SK-N-SH treated with all-trans-retinoic acid at 6 μM for 48 hours (cell line): Measurements from ENCODE around the gene SPON1.

Source experiments
- ATAC-seq: fragments of 200-7000 bp; cut with Tn5 transposase; 3 replicates; pipeline ENCODE4 v1.9.1; 2020; ENCODE audit warnings: mild to moderate bottlenecking, moderate library complexity
- ARNTL ChIP-seq: fragments of 450-650 bp; formaldehyde crosslinking; IDR thresholded peaks from 2 replicates; pipeline ENCODE4 v1.5.0; 2020; ENCODE audit warnings: low read depth, mild to moderate bottlenecking, moderate library complexity, borderline replicate concordance
- BACH2 ChIP-seq: fragments of 250-450 bp; sonication (Bioruptor Pico); IDR thresholded peaks from 2 replicates; pipeline ENCODE4 v1.9.0; 2021; ENCODE audit warnings: mild to moderate bottlenecking, borderline replicate concordance
- CSDC2 ChIP-seq: fragments of 250-450 bp; sonication (Bioruptor Pico); IDR thresholded peaks from 2 replicates; pipeline ENCODE4 v1.5.0; 2020; ENCODE audit warnings: mild to moderate bottlenecking, moderate library complexity
- CSRNP3 ChIP-seq: fragments of 250-450 bp; sonication (Bioruptor Pico); IDR thresholded peaks from 2 replicates; pipeline ENCODE4 v1.5.1; 2021; ENCODE audit warnings: mild to moderate bottlenecking, moderate library complexity
- ESRRG ChIP-seq: fragments of 250-450 bp; sonication (Bioruptor Pico); IDR thresholded peaks from 2 replicates; pipeline ENCODE4 v1.6.1; 2021; ENCODE audit warnings: mild to moderate bottlenecking
- ISL1 ChIP-seq: fragments of 250-450 bp; sonication (Bioruptor Pico); IDR thresholded peaks from 2 replicates; pipeline ENCODE4 v2.1.2; 2022; ENCODE audit warnings: mild to moderate bottlenecking, moderate library complexity
- OSR1 ChIP-seq: fragments of 250-450 bp; sonication (Bioruptor Pico); IDR thresholded peaks from 2 replicates; pipeline ENCODE4 v1.8.0; 2022; ENCODE audit warnings: moderate library complexity, mild to moderate bottlenecking, inconsistent platforms
- PATZ1 ChIP-seq: fragments of 250-450 bp; sonication (Bioruptor Pico); IDR thresholded peaks from 2 replicates; pipeline ENCODE4 v1.8.0; 2020; ENCODE audit warnings: mild to moderate bottlenecking, moderate library complexity, borderline replicate concordance
- POU6F1 ChIP-seq: fragments of 250-450 bp; sonication (Bioruptor Pico); IDR thresholded peaks from 2 replicates; pipeline ENCODE4 v1.8.0; 2021; ENCODE audit warnings: low read depth, mild to moderate bottlenecking, moderate library complexity, borderline replicate concordance
- PPARA ChIP-seq: fragments of 250-450 bp; sonication (Bioruptor Pico); IDR thresholded peaks from 2 replicates; pipeline ENCODE4 v1.5.0; 2020; ENCODE audit warnings: mild to moderate bottlenecking, borderline replicate concordance
- RARB ChIP-seq: fragments of 250-450 bp; sonication (Bioruptor Pico); IDR thresholded peaks from 2 replicates; pipeline ENCODE4 v1.8.0; 2021; ENCODE audit warnings: mild to moderate bottlenecking, moderate library complexity
- SNAI2 ChIP-seq: fragments of 250-450 bp; sonication (Bioruptor Pico); IDR thresholded peaks from 2 replicates; pipeline ENCODE4 v1.5.0; 2020; ENCODE audit warnings: mild to moderate bottlenecking, moderate library complexity
- TOX ChIP-seq: fragments of 250-450 bp; sonication (Bioruptor Pico); IDR thresholded peaks from 2 replicates; pipeline ENCODE4 v1.8.0; 2021; ENCODE audit warnings: mild to moderate bottlenecking, moderate library complexity, borderline replicate concordance
- ZC3H10 ChIP-seq: fragments of 250-450 bp; sonication (Bioruptor Pico); IDR thresholded peaks from 2 replicates; pipeline ENCODE4 v1.5.1; 2021; ENCODE audit warnings: mild to moderate bottlenecking, moderate library complexity
- ZFP3 ChIP-seq: fragments of 250-450 bp; sonication (Bioruptor Pico); IDR thresholded peaks from 2 replicates; pipeline ENCODE4 v1.5.0; 2020; ENCODE audit warnings: mild to moderate bottlenecking, moderate library complexity
- ZFP30 ChIP-seq: fragments of 450-650 bp; formaldehyde crosslinking; IDR thresholded peaks from 2 replicates; pipeline ENCODE4 v1.5.0; 2022; ENCODE audit warnings: mild to moderate bottlenecking, moderate library complexity
- ZNF565 ChIP-seq: fragments of 450-650 bp; formaldehyde crosslinking; conservative IDR thresholded peaks from 2 replicates; pipeline ENCODE4 v1.5.0; 2020; ENCODE audit warnings: low read depth, mild to moderate bottlenecking, moderate library complexity
- ZNF70 ChIP-seq: fragments of 450-650 bp; formaldehyde crosslinking; IDR thresholded peaks from 2 replicates; pipeline ENCODE4 v1.5.0; 2020; ENCODE audit warnings: mild to moderate bottlenecking, moderate library complexity
- ZNF8 ChIP-seq: fragments of 450-650 bp; formaldehyde crosslinking; IDR thresholded peaks from 2 replicates; pipeline ENCODE4 v1.5.0; 2020; ENCODE audit warnings: mild to moderate bottlenecking, moderate library complexity

Gene SPON1

GRCh38 chr11:14106303-14107049 is 144.0 kb downstream of the SPON1 start:
- TF ChIP-seq ZFP3 (CRISPR knock-in tag) (no peak), PPARA (CRISPR knock-in tag) (no peak), ESRRG (CRISPR knock-in tag) (no peak), ZC3H10 (CRISPR knock-in tag) (no peak), BACH2 (no peak), ISL1 (no peak), ZNF8 (no peak), ZNF565 (CRISPR knock-in tag) (no peak), PATZ1 (no peak), POU6F1 (CRISPR knock-in tag) (no peak)
- ATAC-seq = no peak

GRCh38 chr11:14107050-14107430 is 144.5 kb downstream of the SPON1 start:
- ATAC-seq = no peak
- TF ChIP-seq ZFP30 = no peak
- TF ChIP-seq ZNF70 (CRISPR knock-in tag) = no peak
- no peak for TF ChIP-seq CSRNP3 (CRISPR knock-in tag)
- TF ChIP-seq ZNF8 = no peak
- no peak for TF ChIP-seq SNAI2 (CRISPR knock-in tag)
- no peak for TF ChIP-seq PATZ1
- TF ChIP-seq PPARA (CRISPR knock-in tag) = no peak

GRCh38 chr11:14109742-14110141 is 147.2 kb downstream of the SPON1 start:
- no peak for ATAC-seq
- TF ChIP-seq POU6F1 (CRISPR knock-in tag) = no peak
- TF ChIP-seq OSR1 (CRISPR knock-in tag) = no peak
- no peak for TF ChIP-seq ZFP3 (CRISPR knock-in tag)
- no peak for TF ChIP-seq PPARA (CRISPR knock-in tag)
- TF ChIP-seq TOX (CRISPR knock-in tag) = no peak
- no peak for TF ChIP-seq PATZ1
- TF ChIP-seq ISL1 = no peak

GRCh38 chr11:14110629-14111028 is 148.1 kb downstream of the SPON1 start:
- TF ChIP-seq ARNTL (CRISPR knock-in tag) = no peak
- no peak for TF ChIP-seq ZNF565 (CRISPR knock-in tag)
- no peak for TF ChIP-seq TOX (CRISPR knock-in tag)
- TF ChIP-seq ZC3H10 (CRISPR knock-in tag) = no peak
- no peak for TF ChIP-seq POU6F1 (CRISPR knock-in tag)
- TF ChIP-seq RARB (CRISPR knock-in tag) = no peak
- no peak for TF ChIP-seq CSDC2 (CRISPR knock-in tag)
- TF ChIP-seq BACH2 = no peak
- TF ChIP-seq PPARA (CRISPR knock-in tag) = no peak
- TF ChIP-seq ZNF8 = no peak
- ATAC-seq = no peak
